ENCODE results near the gene OR5W2. TPM values are rescaled to one million over a fixed set of nuclear protein-coding genes. Genes with fewer than 3 reads are reported as not detected.

OR5W2 gene
- total RNA-seq, 2 experiments from 2014 or later = not detected

GRCh38 chr11:55942785-55943392 lies 28.5 kb upstream of the OR5W2 start:
- H3K4me3 Mint-ChIP-seq = no peak overlapping the region
- no peak overlapping the region for H3K4me3 ChIP-seq (ENCODE audit: low read length)
- no peaks in the 10 kb centered on the region for H3K36me3 Mint-ChIP-seq (ENCODE audit: low read depth)
- POLR2A ChIA-PET = no interaction called here
- intact Hi-C loops (cut with DNase I, micrococcal nuclease) = no loop called here
- no peaks in the 10 kb centered on the region for H3K4me1 ChIP-seq (ENCODE audit: insufficient read depth, low read length)
- H3K27me3 ChIP-seq (ENCODE audit: control insufficient read depth in 1 of 2, insufficient read depth in 2 of 2, low read length in 2 of 2) = no peaks in the 10 kb centered on the region
- ATAC-seq (ENCODE audit: poor library complexity) = no peak
- H3K27me3 Mint-ChIP-seq = no peaks in the 10 kb centered on the region
- DNase-seq = no peak
- CTCF ChIA-PET = no interaction called here
- no peaks in the 10 kb centered on the region for H3K4me1 Mint-ChIP-seq (ENCODE audit: low read depth)
- peak; percentile 18 for TF ChIP-seq CTCF (IDR thresholded peaks at IDR 0.05)
- H3K27ac ChIP-seq (ENCODE audit: low read depth in 1 of 2, low read length in 2 of 2) = no peak overlapping the region
- peaks cover 5% of the 10 kb centered on the region for H3K9me3 Mint-ChIP-seq
- H3K9me3 ChIP-seq (ENCODE audit: control insufficient read depth in 1 of 2, insufficient read depth in 1 of 2, low read length in 2 of 2) = no peaks in the 10 kb centered on the region
- no peak overlapping the region for H3K27ac Mint-ChIP-seq
- H3K36me3 ChIP-seq (ENCODE audit: insufficient read depth, low read length) = no peaks in the 10 kb centered on the region

- POLR2A ChIA-PET = no interaction called here
- Mint-ChIP-seq H3K27ac (no peak within 1 kb of the TSS), H3K9me3 (peaks cover 8% of the 10 kb centered on the region), H3K27me3 (no peaks in the 10 kb centered on the region), H3K4me3 (no peak within 1 kb of the TSS), H3K4me1 (ENCODE audit: low read depth) (no peaks in the 10 kb centered on the region), H3K36me3 (ENCODE audit: low read depth) (no peaks in the 10 kb centered on the region)
- no peak for TF ChIP-seq CTCF (IDR thresholded peaks at IDR 0.05)
- no peaks in the 10 kb centered on the region for H3K36me3 ChIP-seq (ENCODE audit: insufficient read depth, low read length)
- H3K27ac ChIP-seq (ENCODE audit: low read depth in 1 of 2, low read length in 2 of 2) = no peak within 1 kb of the TSS
- no peak within 1 kb of the TSS for H3K4me3 ChIP-seq (ENCODE audit: low read length)
- no peaks in the 10 kb centered on the region for H3K4me1 ChIP-seq (ENCODE audit: insufficient read depth, low read length)
- intact Hi-C loops (cut with DNase I, micrococcal nuclease) = no loop called here
- no peak for DNase-seq
- ATAC-seq (ENCODE audit: poor library complexity) = no peak
- H3K9me3 ChIP-seq (ENCODE audit: control insufficient read depth in 1 of 2, insufficient read depth in 1 of 2, low read length in 2 of 2) = no peaks in the 10 kb centered on the region
- CTCF ChIA-PET = no interaction called here
- H3K27me3 ChIP-seq (ENCODE audit: control insufficient read depth in 1 of 2, insufficient read depth in 2 of 2, low read length in 2 of 2) = no peaks in the 10 kb centered on the region
Measured at GRCh38 chr11:55936300-55936699, 21.9 kb upstream of the OR5W2 start, which contains the start of gene OR5I1. Gene OR5I1 (minus strand): TSS chr11:55936400. CDS start chr11:55936400, 0 bp downstream.

DNA sequence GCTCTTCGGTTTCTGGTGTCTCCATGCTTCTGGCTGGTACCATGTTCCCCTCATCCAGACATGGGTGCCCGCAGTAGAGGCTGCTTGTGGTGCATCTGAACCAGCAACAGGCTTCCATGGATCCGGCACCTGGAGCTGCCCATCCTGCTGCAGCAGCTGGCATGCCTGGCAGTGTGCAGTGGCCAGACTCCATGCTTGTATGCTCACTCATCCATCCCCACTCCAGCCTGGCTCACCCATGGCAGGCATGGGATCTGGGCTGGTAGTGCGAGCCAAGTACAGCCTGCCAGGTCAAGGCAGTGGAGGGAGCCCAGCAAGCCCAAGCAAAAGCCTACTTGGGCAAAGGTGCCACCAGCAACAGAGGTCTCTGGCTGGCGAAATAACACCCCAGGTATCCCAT lies 6.2 kb upstream of the OR5W2 start:
- Histone ChIP-seq H3K4me1 (ENCODE audit: insufficient read depth, low read length) (no peaks in the 10 kb centered on the region), H3K9me3 (ENCODE audit: control insufficient read depth in 1 of 2, insufficient read depth in 1 of 2, low read length in 2 of 2) (peaks cover 0 to 16% of the 10 kb centered on the region in 2 experiments), H3K27me3 (ENCODE audit: control insufficient read depth in 1 of 2, insufficient read depth in 2 of 2, low read length in 2 of 2) (no peaks in the 10 kb centered on the region), H3K36me3 (ENCODE audit: insufficient read depth, low read length) (no peaks in the 10 kb centered on the region), H3K27ac (ENCODE audit: low read depth in 1 of 2, low read length in 2 of 2) (no peak overlapping the region), H3K4me3 (ENCODE audit: low read length) (no peak overlapping the region)
- DNase-seq (peak in 1 of 14 experiments; percentile 5), ATAC-seq (ENCODE audit: poor library complexity) (no peak)
- no peak overlapping the region for H3K27ac Mint-ChIP-seq
- TF ChIP-seq CTCF (IDR thresholded peaks at IDR 0.05) = no peak
- no peak overlapping the region for H3K4me3 Mint-ChIP-seq
- ChIA-PET CTCF (no interaction called here), POLR2A (no interaction called here)
- no peaks in the 10 kb centered on the region for H3K27me3 Mint-ChIP-seq
- no peaks in the 10 kb centered on the region for H3K4me1 Mint-ChIP-seq (ENCODE audit: low read depth)
- H3K9me3 Mint-ChIP-seq = peaks cover 10% of the 10 kb centered on the region
- intact Hi-C loops (cut with DNase I, micrococcal nuclease) = no loop called here
- no peaks in the 10 kb centered on the region for H3K36me3 Mint-ChIP-seq (ENCODE audit: low read depth)

All from CD4-positive, alpha-beta T cell (primary cell).